Measurements from ENCODE around the gene DEFB114. TPM values are rescaled to one million over a fixed set of nuclear protein-coding genes. Genes with fewer than 3 reads are reported as not detected.

DEFB114 gene
- total RNA-seq, 1 donor from 2014 or later, result not detected

GRCh38 chr6:49979584-49979983, 15.6 kb upstream of the DEFB114 start:
- peaks cover 6% of the 10 kb centered on the region for H3K27me3 Mint-ChIP-seq (ENCODE audit: low read depth, unreplicated experiment)
- Histone ChIP-seq H3K36me3 (ENCODE audit: insufficient read depth, low read length) (no peaks in the 10 kb centered on the region), H3K4me3 (ENCODE audit: insufficient read depth, low read depth, low read length) (no peak overlapping the region), H3K9ac (ENCODE audit: low read length) (no peak overlapping the region), H3K4me1 (ENCODE audit: insufficient read depth, low read length) (no peaks in the 10 kb centered on the region), H3K4me2 (ENCODE audit: low read length) (no peak overlapping the region), H3K27me3 (ENCODE audit: insufficient read depth, low read length) (no peaks in the 10 kb centered on the region), H3K79me2 (ENCODE audit: insufficient read depth, low read length) (no peaks in the 10 kb centered on the region), H3K9me3 (ENCODE audit: insufficient read depth, low read depth, low read length) (peaks cover 3% of the 10 kb centered on the region), H2AFZ (ENCODE audit: low read depth, low read length) (no peak overlapping the region), H4K20me1 (ENCODE audit: insufficient read depth, low read length) (no peaks in the 10 kb centered on the region), H3K27ac (ENCODE audit: low read depth, low read length) (no peak overlapping the region)
- H3K4me3 Mint-ChIP-seq (ENCODE audit: unreplicated experiment), result no peak overlapping the region
- DNase-seq (ENCODE audit: low read depth) (no peak), FAIRE-seq (no peak)
- H3K9me3 Mint-ChIP-seq (ENCODE audit: unreplicated experiment), result no peaks in the 10 kb centered on the region
- TF ChIP-seq, protein P1, sequence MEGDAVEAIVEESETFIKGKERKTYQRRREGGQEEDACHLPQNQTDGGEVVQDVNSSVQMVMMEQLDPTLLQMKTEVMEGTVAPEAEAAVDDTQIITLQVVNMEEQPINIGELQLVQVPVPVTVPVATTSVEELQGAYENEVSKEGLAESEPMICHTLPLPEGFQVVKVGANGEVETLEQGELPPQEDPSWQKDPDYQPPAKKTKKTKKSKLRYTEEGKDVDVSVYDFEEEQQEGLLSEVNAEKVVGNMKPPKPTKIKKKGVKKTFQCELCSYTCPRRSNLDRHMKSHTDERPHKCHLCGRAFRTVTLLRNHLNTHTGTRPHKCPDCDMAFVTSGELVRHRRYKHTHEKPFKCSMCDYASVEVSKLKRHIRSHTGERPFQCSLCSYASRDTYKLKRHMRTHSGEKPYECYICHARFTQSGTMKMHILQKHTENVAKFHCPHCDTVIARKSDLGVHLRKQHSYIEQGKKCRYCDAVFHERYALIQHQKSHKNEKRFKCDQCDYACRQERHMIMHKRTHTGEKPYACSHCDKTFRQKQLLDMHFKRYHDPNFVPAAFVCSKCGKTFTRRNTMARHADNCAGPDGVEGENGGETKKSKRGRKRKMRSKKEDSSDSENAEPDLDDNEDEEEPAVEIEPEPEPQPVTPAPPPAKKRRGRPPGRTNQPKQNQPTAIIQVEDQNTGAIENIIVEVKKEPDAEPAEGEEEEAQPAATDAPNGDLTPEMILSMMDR (IDR thresholded peaks at IDR 0.05; ENCODE audit: insufficient read depth, low read depth, low read length), result no peak
- no peak for TF ChIP-seq EZH2 (IDR thresholded peaks at IDR 0.05; ENCODE audit: insufficient read depth, low read length)
- no peaks in the 10 kb centered on the region for H3K4me1 Mint-ChIP-seq (ENCODE audit: low read depth, unreplicated experiment)
- no peaks in the 10 kb centered on the region for H3K36me3 Mint-ChIP-seq (ENCODE audit: low read depth, unreplicated experiment)
- H3K27ac Mint-ChIP-seq (ENCODE audit: unreplicated experiment), result no peak overlapping the region

DNA sequence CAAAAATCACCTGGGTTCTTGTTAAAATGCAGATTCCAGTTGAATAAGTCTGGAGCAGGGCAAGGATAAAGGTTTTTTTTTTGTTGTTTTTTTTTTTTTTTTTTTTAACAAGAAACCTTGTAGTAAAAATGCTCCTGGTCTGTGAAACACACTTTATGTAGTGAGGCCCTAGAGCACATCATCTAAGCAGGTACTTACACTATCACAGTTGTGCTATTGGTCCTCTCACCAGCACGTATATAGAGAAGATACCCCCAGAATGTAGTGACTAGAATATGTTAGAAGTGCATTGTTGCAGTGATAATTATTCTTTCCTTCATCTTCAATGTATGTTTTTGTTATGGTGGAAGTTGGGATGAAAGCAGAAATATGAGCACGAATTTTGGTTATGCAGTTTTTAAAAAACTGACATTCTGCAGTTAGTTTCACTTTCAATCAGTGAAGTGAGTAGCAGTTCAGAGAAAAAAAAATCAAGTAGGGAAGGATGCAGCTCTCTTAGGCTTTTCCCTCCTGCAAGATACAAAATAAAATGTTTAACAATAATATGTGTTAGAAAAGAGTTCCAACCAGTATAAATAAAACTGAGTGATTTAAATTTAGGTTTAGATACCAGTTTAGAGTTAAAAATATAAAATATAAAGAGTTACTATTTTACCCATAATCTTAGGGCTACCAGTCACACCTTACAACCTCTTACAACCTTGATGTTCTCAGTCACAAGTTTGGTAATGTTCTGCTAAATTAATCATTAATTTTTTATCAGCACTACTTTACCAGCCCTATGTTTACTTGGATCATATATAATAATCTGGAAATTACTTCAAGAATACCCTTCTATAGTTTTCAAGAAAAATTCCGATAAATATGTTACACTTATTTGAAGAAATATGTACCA, 14.6 kb upstream of the DEFB114 start:
- Histone ChIP-seq H2AFZ (ENCODE audit: low read depth, low read length) (no peak overlapping the region), H3K27ac (ENCODE audit: low read depth, low read length) (no peak overlapping the region), H3K4me3 (ENCODE audit: insufficient read depth, low read depth, low read length) (no peak overlapping the region), H3K4me1 (ENCODE audit: insufficient read depth, low read length) (no peaks in the 10 kb centered on the region), H3K4me2 (ENCODE audit: low read length) (no peak overlapping the region), H3K79me2 (ENCODE audit: insufficient read depth, low read length) (no peaks in the 10 kb centered on the region), H4K20me1 (ENCODE audit: insufficient read depth, low read length) (no peaks in the 10 kb centered on the region), H3K27me3 (ENCODE audit: insufficient read depth, low read length) (no peaks in the 10 kb centered on the region), H3K9me3 (ENCODE audit: insufficient read depth, low read depth, low read length) (peaks cover 3% of the 10 kb centered on the region), H3K9ac (ENCODE audit: low read length) (no peak overlapping the region), H3K36me3 (ENCODE audit: insufficient read depth, low read length) (no peaks in the 10 kb centered on the region)
- no peak for TF ChIP-seq EZH2 (IDR thresholded peaks at IDR 0.05; ENCODE audit: insufficient read depth, low read length)
- TF ChIP-seq, protein P1 (IDR thresholded peaks at IDR 0.05; ENCODE audit: insufficient read depth, low read depth, low read length), result no peak
- Mint-ChIP-seq H3K27ac (ENCODE audit: unreplicated experiment) (no peak overlapping the region), H3K4me3 (ENCODE audit: unreplicated experiment) (no peak overlapping the region), H3K9me3 (ENCODE audit: unreplicated experiment) (no peaks in the 10 kb centered on the region), H3K4me1 (ENCODE audit: low read depth, unreplicated experiment) (no peaks in the 10 kb centered on the region), H3K36me3 (ENCODE audit: low read depth, unreplicated experiment) (no peaks in the 10 kb centered on the region), H3K27me3 (ENCODE audit: low read depth, unreplicated experiment) (peaks cover 6% of the 10 kb centered on the region)
- DNase-seq (ENCODE audit: low read depth) (no peak), FAIRE-seq (no peak)

GRCh38 chr6:49969605-49970004, 5.6 kb upstream of the DEFB114 start, which contains the start of gene DEFB113:
TSS of gene DEFB113 (minus strand) at chr6:49969625. CDS start at chr6:49969625, 0 bp downstream.
- H3K36me3 Mint-ChIP-seq (ENCODE audit: low read depth, unreplicated experiment), result no peaks in the 10 kb centered on the region
- Histone ChIP-seq H3K9me3 (ENCODE audit: insufficient read depth, low read depth, low read length) (no peaks in the 10 kb centered on the region), H3K27me3 (ENCODE audit: insufficient read depth, low read length) (no peaks in the 10 kb centered on the region), H3K27ac (ENCODE audit: low read depth, low read length) (no peak within 1 kb of the TSS), H3K36me3 (ENCODE audit: insufficient read depth, low read length) (no peaks in the 10 kb centered on the region), H3K4me3 (ENCODE audit: insufficient read depth, low read depth, low read length) (no peak within 1 kb of the TSS), H3K9ac (ENCODE audit: low read length) (no peak within 1 kb of the TSS), H2AFZ (ENCODE audit: low read depth, low read length) (no peak within 1 kb of the TSS), H3K79me2 (ENCODE audit: insufficient read depth, low read length) (no peaks in the 10 kb centered on the region), H3K4me1 (ENCODE audit: insufficient read depth, low read length) (no peaks in the 10 kb centered on the region), H3K4me2 (ENCODE audit: low read length) (no peak within 1 kb of the TSS), H4K20me1 (ENCODE audit: insufficient read depth, low read length) (no peaks in the 10 kb centered on the region)
- DNase-seq (ENCODE audit: low read depth) (no peak), FAIRE-seq (no peak)
- H3K4me1 Mint-ChIP-seq (ENCODE audit: low read depth, unreplicated experiment), result no peaks in the 10 kb centered on the region
- H3K27ac Mint-ChIP-seq (ENCODE audit: unreplicated experiment), result no peak within 1 kb of the TSS
- peaks cover 3% of the 10 kb centered on the region for H3K27me3 Mint-ChIP-seq (ENCODE audit: low read depth, unreplicated experiment)
- no peak within 1 kb of the TSS for H3K4me3 Mint-ChIP-seq (ENCODE audit: unreplicated experiment)
- no peaks in the 10 kb centered on the region for H3K9me3 Mint-ChIP-seq (ENCODE audit: unreplicated experiment)
- TF ChIP-seq EZH2 (IDR thresholded peaks at IDR 0.05; ENCODE audit: insufficient read depth, low read length), result no peak
- TF ChIP-seq, protein P1 (IDR thresholded peaks at IDR 0.05; ENCODE audit: insufficient read depth, low read depth, low read length), result no peak
